Thymus (tissue), 11 donors: ENCODE data around the gene MARCHF11. TPM values are rescaled to one million over a fixed set of nuclear protein-coding genes. Genes with fewer than 3 reads are reported as not detected.

Source experiments
- DNase-seq, 9 donors: peaks; one replicate each; pipeline ENCODE4 v3.0.0-alpha.2; 2013; ENCODE audit warnings: low spot score in 9 of 9, low read depth in 6 of 9, missing footprints in 1 of 9
- H3K27ac ChIP-seq, 2 donors: one replicate each; pipeline ENCODE4 v1.5.1; 2013; ENCODE audit warnings: control low read depth in 1 of 2, low read depth in 1 of 2, low read length in 1 of 2, mild to moderate bottlenecking in 1 of 2, moderate library complexity in 1 of 2
- H3K27me3 ChIP-seq, 2 donors: one replicate each; pipeline ENCODE4 v1.5.1; 2013; ENCODE audit warnings: low read length in 1 of 2; ENCODE audit not compliant: control insufficient read depth in 2 of 2, insufficient read depth in 1 of 2
- H3K36me3 ChIP-seq, 2 donors: one replicate each; pipeline ENCODE4 v1.5.1; 2013; ENCODE audit warnings: low read length in 1 of 2, mild to moderate bottlenecking in 1 of 2, moderate library complexity in 1 of 2; ENCODE audit not compliant: control insufficient read depth in 2 of 2, insufficient read depth in 2 of 2
- H3K4me1 ChIP-seq, 2 donors: one replicate each; pipeline ENCODE4 v1.5.1; 2013; ENCODE audit warnings: low read length in 2 of 2; ENCODE audit not compliant: control insufficient read depth in 2 of 2, insufficient read depth in 2 of 2
- H3K4me3 ChIP-seq, 2 donors: one replicate each; pipeline ENCODE4 v1.5.1; 2013; ENCODE audit warnings: low read length in 2 of 2, control low read depth in 1 of 2, mild to moderate bottlenecking in 1 of 2
- H3K9me3 ChIP-seq, 2 donors: one replicate each; pipeline ENCODE4 v1.5.1; 2013; ENCODE audit warnings: low read length in 1 of 2, mild to moderate bottlenecking in 1 of 2; ENCODE audit not compliant: control insufficient read depth in 2 of 2, insufficient read depth in 1 of 2
- WGBS: extraction: QIAGEN DNeasy Blood & Tissue Kit; methylation state at CpG from one replicate; pipeline ENCODE4 v1.1.7; 2013; 5-methylcytosine and 5-hydroxymethylcytosine counted together
- polyA plus RNA-seq: library from polyadenylated mRNA; stranded (reverse); fragments of 200-250 nt; gene quantifications from one replicate; pipeline ENCODE4 v1.2.3, GENCODE V29; 2013
- total RNA-seq: library from RNA; stranded (reverse); fragments of 120-200 nt; gene quantifications from one replicate; pipeline ENCODE4 v1.2.4, GENCODE V29; 2013
- donor health status: healthy.

MARCHF11 gene
- total and polyA plus RNA-seq, 2 donors, result 0.07 TPM; not detected in 1

GRCh38 chr5:16049761-16050160 lies 129.8 kb downstream of the MARCHF11 start:
- Histone ChIP-seq H3K27me3 (no peaks in the 10 kb centered on the region), H3K4me3 (no peak overlapping the region), H3K27ac (no peak overlapping the region), H3K4me1 (no peaks in the 10 kb centered on the region), H3K9me3 (no peaks in the 10 kb centered on the region), H3K36me3 (no peaks in the 10 kb centered on the region)
- WGBS, result 91% methylated on average over 1 of the region's 1 CpG
- DNase-seq, result no peak

- H3K27ac ChIP-seq, result no peak overlapping the region
- DNase-seq, result no peak
- no peaks in the 10 kb centered on the region for H3K27me3 ChIP-seq
- H3K4me1 ChIP-seq, result no peaks in the 10 kb centered on the region
- no peak overlapping the region for H3K4me3 ChIP-seq
- no peaks in the 10 kb centered on the region for H3K36me3 ChIP-seq
- H3K9me3 ChIP-seq, result no peaks in the 10 kb centered on the region
These were observed 131.5 kb downstream of the MARCHF11 start for GRCh38 chr5:16048132-16048531.

GRCh38 chr5:16043349-16043965 lies 136.1 kb downstream of the MARCHF11 start:
- no peaks in the 10 kb centered on the region for H3K27me3 ChIP-seq
- 85% methylated on average over 5 of the region's 5 CpGs for WGBS

GRCh38 chr5:16037121-16037845 lies 142.3 kb downstream of the MARCHF11 start:
- Histone ChIP-seq H3K4me3 (no peak overlapping the region), H3K4me1 (no peaks in the 10 kb centered on the region), H3K27me3 (no peaks in the 10 kb centered on the region), H3K36me3 (no peaks in the 10 kb centered on the region), H3K9me3 (no peaks in the 10 kb centered on the region), H3K27ac (no peak overlapping the region)
- no peak for DNase-seq
- WGBS, result 93% methylated on average over 8 of the region's 8 CpGs

More at GRCh38 chr5:16043349-16043965, 136.1 kb downstream of the MARCHF11 start:
- H3K9me3 ChIP-seq, result no peaks in the 10 kb centered on the region
- DNase-seq, result no peak
- no peaks in the 10 kb centered on the region for H3K36me3 ChIP-seq
- H3K4me1 ChIP-seq, result no peaks in the 10 kb centered on the region
- H3K4me3 ChIP-seq, result no peak overlapping the region
- H3K27ac ChIP-seq, result no peak overlapping the region

GRCh38 chr5:16034319-16035001 lies 145.1 kb downstream of the MARCHF11 start:
- no peak for DNase-seq
- no peaks in the 10 kb centered on the region for H3K36me3 ChIP-seq
- no peaks in the 10 kb centered on the region for H3K27me3 ChIP-seq
- H3K27ac ChIP-seq, result no peak overlapping the region
- H3K4me1 ChIP-seq, result no peaks in the 10 kb centered on the region
- no peak overlapping the region for H3K4me3 ChIP-seq
- 87% methylated on average over 8 of the region's 8 CpGs for WGBS
- H3K9me3 ChIP-seq, result no peaks in the 10 kb centered on the region

- 95% methylated on average over 4 of the region's 4 CpGs for WGBS
- DNase-seq, result no peak
- H3K4me1 ChIP-seq, result no peaks in the 10 kb centered on the region
- H3K27ac ChIP-seq, result no peak overlapping the region
- no peaks in the 10 kb centered on the region for H3K36me3 ChIP-seq
- H3K4me3 ChIP-seq, result no peak overlapping the region
- peaks cover 0 to 3% of the 10 kb centered on the region in 2 donors for H3K9me3 ChIP-seq
- H3K27me3 ChIP-seq, result no peaks in the 10 kb centered on the region
These were observed 146.2 kb downstream of the MARCHF11 start for GRCh38 chr5:16033187-16033925.

GRCh38 chr5:16028708-16029107 lies 150.9 kb downstream of the MARCHF11 start:
- 92% methylated on average over 3 of the region's 3 CpGs for WGBS
- H3K9me3 ChIP-seq, result peaks cover 0 to 3% of the 10 kb centered on the region in 2 donors

GRCh38 chr5:16025681-16026080 lies 153.9 kb downstream of the MARCHF11 start:
- Histone ChIP-seq H3K36me3 (no peaks in the 10 kb centered on the region), H3K27ac (no peak overlapping the region), H3K27me3 (no peaks in the 10 kb centered on the region), H3K9me3 (peaks cover 0 to 3% of the 10 kb centered on the region in 2 donors), H3K4me1 (no peaks in the 10 kb centered on the region), H3K4me3 (no peak overlapping the region)
- DNase-seq, result no peak

More at GRCh38 chr5:16028708-16029107, 150.9 kb downstream of the MARCHF11 start:
- H3K4me1 ChIP-seq, result no peaks in the 10 kb centered on the region
- H3K27me3 ChIP-seq, result no peaks in the 10 kb centered on the region
- H3K36me3 ChIP-seq, result no peaks in the 10 kb centered on the region
- DNase-seq, result no peak
- no peak overlapping the region for H3K4me3 ChIP-seq
- no peak overlapping the region for H3K27ac ChIP-seq

GRCh38 chr5:16018970-16019369 lies 160.6 kb downstream of the MARCHF11 start:
- Histone ChIP-seq H3K4me3 (no peak overlapping the region), H3K4me1 (no peaks in the 10 kb centered on the region), H3K9me3 (peaks cover 0 to 1% of the 10 kb centered on the region in 2 donors), H3K27ac (no peak overlapping the region), H3K36me3 (no peaks in the 10 kb centered on the region), H3K27me3 (no peaks in the 10 kb centered on the region)
- WGBS, result 77% methylated on average over 3 of the region's 3 CpGs
- DNase-seq, result no peak
